Fibroblast of villous mesenchyme (primary cell): ENCODE data around the gene FN3KRP. TPM values are rescaled to one million over a fixed set of nuclear protein-coding genes. Genes with fewer than 3 reads are reported as not detected.

Experiments used
- DNase-seq: peaks from one replicate; pipeline ENCODE4 v3.0.0-alpha.2; 2010; ENCODE audit warnings: low read depth
- H3K4me3 ChIP-seq: 2 replicates; pipeline ENCODE4 v1.5.1; 2011; ENCODE audit warnings: low read depth, mild to moderate bottlenecking, low read length
- total RNA-seq: library from RNA; depleted of rRNA; stranded (reverse); fragments of >200 nt; gene quantifications from 2 replicates; pipeline ENCODE4 v1.2.3, GENCODE V29; 2012
- TF ChIP-seq, protein P1 (sequence below): IDR thresholded peaks from 2 replicates; pipeline ENCODE4 v1.5.1; 2012; ENCODE audit warnings: low read depth, mild to moderate bottlenecking, low read length; ENCODE audit not compliant: insufficient read depth

Gene FN3KRP
- total RNA-seq, 1 donor, result 11.2 TPM

DNA sequence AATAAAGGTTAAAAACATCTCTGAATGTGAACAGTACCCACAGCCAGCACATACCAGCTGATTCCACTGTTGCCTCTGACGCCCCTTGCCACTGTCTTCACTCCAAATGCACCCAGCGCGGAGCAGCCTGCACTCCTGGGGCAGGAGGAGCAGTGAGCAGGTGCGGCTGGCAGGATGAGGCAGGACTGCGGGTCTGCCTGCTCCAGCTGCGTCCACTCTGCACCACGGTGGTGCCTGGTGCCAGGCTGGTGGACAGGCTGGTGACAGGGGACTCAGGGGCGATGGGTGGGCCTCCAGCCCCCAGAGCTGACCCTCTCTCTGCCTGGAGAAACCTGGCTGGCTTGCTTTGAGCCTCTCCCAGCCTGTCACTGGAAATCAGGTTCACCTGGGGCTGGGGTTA lies 27.4 kb upstream of the FN3KRP start:
- TF ChIP-seq, protein P1, sequence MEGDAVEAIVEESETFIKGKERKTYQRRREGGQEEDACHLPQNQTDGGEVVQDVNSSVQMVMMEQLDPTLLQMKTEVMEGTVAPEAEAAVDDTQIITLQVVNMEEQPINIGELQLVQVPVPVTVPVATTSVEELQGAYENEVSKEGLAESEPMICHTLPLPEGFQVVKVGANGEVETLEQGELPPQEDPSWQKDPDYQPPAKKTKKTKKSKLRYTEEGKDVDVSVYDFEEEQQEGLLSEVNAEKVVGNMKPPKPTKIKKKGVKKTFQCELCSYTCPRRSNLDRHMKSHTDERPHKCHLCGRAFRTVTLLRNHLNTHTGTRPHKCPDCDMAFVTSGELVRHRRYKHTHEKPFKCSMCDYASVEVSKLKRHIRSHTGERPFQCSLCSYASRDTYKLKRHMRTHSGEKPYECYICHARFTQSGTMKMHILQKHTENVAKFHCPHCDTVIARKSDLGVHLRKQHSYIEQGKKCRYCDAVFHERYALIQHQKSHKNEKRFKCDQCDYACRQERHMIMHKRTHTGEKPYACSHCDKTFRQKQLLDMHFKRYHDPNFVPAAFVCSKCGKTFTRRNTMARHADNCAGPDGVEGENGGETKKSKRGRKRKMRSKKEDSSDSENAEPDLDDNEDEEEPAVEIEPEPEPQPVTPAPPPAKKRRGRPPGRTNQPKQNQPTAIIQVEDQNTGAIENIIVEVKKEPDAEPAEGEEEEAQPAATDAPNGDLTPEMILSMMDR, result no peak
- no peak overlapping the region for H3K4me3 ChIP-seq

GRCh38 chr17:82690786-82691489 lies 25.6 kb upstream of the FN3KRP start:
- TF ChIP-seq, protein P1, result no peak
- no peak for DNase-seq
- no peak overlapping the region for H3K4me3 ChIP-seq

More for the DNA sequence above, 27.4 kb upstream of the FN3KRP start:
- no peak for DNase-seq

DNA sequence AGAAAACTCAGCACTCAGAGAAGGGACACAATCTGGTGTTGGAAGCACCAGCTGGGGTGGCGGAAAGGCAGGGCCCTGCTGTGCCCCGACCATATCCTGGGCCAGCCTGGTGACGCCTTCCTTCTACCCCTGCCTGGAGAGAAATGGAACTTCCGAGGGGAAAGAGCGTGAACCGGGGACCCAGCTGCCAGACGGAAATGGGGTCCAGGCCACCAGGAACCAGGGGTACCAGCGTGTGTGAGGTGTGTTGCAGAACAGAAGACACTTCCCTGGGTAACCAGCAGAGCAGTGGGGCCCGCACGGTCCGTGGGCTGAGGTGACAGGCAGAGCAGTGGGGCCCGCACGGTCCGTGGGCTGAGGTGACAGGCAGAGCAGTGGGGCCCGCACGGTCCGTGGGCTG lies 24.8 kb upstream of the FN3KRP start:
- TF ChIP-seq, protein P1, result no peak
- no peak for DNase-seq
- H3K4me3 ChIP-seq, result no peak overlapping the region

DNA sequence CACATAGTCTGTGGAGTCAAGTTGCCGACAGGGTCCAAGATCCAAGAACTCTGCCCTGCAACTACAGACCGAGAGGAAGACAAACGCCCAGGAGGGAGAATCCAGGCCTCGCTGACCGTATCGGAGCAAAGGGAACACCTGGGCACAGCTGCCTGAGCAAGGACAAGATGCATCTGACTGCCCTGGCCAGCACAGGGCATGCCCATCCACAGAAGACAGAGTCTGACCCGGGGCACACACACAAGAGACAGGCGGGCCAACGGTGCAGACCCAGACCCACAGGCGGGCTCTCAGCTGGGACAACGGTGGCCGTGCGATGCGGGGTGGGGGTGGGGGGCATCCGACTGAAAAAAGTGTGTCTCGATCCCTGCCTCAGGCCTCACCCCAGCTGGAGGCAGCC lies 24.2 kb upstream of the FN3KRP start:
- DNase-seq, result no peak

DNA sequence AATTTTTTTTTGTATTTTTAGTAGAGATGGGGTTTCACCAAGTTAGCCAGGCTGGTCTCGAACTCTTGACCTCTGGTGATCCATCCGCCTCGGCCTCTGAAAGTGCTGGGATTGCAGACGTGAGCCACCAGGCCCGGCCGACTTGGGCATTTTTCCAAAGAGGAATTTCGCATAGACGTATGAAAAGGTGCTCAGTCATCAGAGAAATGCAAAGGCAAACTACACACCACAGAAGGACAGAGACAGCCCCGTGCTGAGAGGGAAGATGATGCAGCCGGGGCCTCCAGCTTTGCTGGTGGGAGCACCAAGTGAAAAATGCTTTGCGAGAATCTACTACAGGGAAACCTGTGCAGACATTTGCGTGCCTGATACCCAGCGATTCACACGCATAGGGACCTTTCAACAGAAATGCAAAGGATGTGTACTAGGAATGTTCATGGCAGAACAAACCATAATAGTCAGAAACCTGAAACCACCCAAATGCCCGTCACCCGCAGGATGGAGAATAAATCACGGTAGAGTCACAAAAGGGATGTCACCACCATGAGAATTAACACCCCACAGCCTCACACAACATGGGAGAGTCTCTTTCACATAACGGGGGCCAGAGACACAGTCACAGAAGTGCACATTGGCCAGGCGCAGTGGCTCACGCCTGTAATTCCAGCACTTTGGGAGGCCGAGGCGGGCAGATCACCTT lies 23.2 kb upstream of the FN3KRP start:
- TF ChIP-seq, protein P1, result no peak
- DNase-seq, result no peak
- no peak overlapping the region for H3K4me3 ChIP-seq

More for the DNA sequence above, 24.2 kb upstream of the FN3KRP start:
- no peak overlapping the region for H3K4me3 ChIP-seq
- TF ChIP-seq, protein P1, result no peak

DNA sequence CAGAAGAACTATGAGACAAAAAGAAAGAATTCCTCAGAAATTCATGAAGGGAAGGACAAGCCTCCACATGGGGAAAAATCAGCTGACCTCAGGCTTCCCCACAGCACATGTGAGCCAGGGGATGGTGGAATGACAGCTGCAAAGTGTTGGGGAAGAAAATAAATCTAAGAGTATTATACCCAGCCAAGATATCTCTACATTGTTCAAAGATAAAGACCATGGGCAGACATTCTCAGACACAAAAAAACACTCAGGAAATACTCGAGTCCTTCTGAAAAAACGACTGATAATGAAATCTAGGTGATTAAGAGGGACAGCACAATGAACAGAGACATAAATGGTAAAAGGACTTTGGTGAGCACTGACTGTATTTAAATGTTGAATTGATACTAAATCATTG lies 21.9 kb upstream of the FN3KRP start:
- H3K4me3 ChIP-seq, result no peak overlapping the region
- no peak for DNase-seq
- TF ChIP-seq, protein P1, result no peak
